Measurements from ENCODE around the gene CAPSL.

Gene CAPSL

GRCh38 chr5:35963381-35963843 lies 25.0 kb upstream of the CAPSL start:
- H3K4me3 ChIP-seq (ENCODE audit: low read depth, low read length), result no peak overlapping the region
- in situ Hi-C loops (cut with HindIII; ENCODE audit: low sequenced_read_pairs), result no loop called here
- no peak for DNase-seq (ENCODE audit: low read depth)
- TF ChIP-seq CTCF (IDR thresholded peaks at IDR 0.05; ENCODE audit: low read depth, low read length, missing control alignments), result peak; percentile 29

DNA sequence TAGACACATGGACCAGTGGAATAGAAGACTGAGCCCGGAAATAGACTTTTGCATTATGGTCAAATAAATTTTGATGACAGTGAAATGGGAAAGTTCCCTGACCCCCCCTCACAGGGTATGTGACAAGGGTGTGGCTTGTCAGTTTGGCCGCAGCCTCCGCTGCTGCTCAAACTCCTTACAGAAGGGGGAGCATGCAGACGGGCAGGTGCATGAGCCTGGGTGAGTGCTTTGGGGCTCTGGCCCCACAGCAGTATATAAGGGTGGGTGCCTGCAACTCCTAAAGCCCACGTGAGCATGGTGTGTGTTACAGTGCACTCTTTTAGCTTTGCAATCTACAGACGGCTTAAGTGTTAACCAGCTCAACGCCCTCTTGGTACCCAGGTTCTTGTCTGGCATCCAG lies 21.9 kb upstream of the CAPSL start:
- no peak for DNase-seq (ENCODE audit: low read depth)
- no peak overlapping the region for H3K4me3 ChIP-seq (ENCODE audit: low read depth, low read length)
- in situ Hi-C loops (cut with HindIII; ENCODE audit: low sequenced_read_pairs), result no loop called here
- no peak for TF ChIP-seq CTCF (IDR thresholded peaks at IDR 0.05; ENCODE audit: low read depth, low read length, missing control alignments)

- no peak for TF ChIP-seq CTCF (IDR thresholded peaks at IDR 0.05; ENCODE audit: low read depth, low read length, missing control alignments)
- H3K4me3 ChIP-seq (ENCODE audit: low read depth, low read length), result no peak overlapping the region
- in situ Hi-C loops (cut with HindIII; ENCODE audit: low sequenced_read_pairs), result no loop called here
- DNase-seq (ENCODE audit: low read depth), result no peak
Observed at GRCh38 chr5:35956429-35956828, 18.0 kb upstream of the CAPSL start.

- TF ChIP-seq CTCF (IDR thresholded peaks at IDR 0.05; ENCODE audit: low read depth, low read length, missing control alignments), result no peak
- no peak for DNase-seq (ENCODE audit: low read depth)
- in situ Hi-C loops (cut with HindIII; ENCODE audit: low sequenced_read_pairs), result no loop called here
- no peak overlapping the region for H3K4me3 ChIP-seq (ENCODE audit: low read depth, low read length)
Observed at GRCh38 chr5:35954175-35954574, 15.8 kb upstream of the CAPSL start.

- DNase-seq (ENCODE audit: low read depth), result no peak
- in situ Hi-C loops (cut with HindIII; ENCODE audit: low sequenced_read_pairs), result no loop called here
- no peak overlapping the region for H3K4me3 ChIP-seq (ENCODE audit: low read depth, low read length)
- TF ChIP-seq CTCF (IDR thresholded peaks at IDR 0.05; ENCODE audit: low read depth, low read length, missing control alignments), result no peak
Observed at GRCh38 chr5:35947085-35947484, 8.7 kb upstream of the CAPSL start.

DNA sequence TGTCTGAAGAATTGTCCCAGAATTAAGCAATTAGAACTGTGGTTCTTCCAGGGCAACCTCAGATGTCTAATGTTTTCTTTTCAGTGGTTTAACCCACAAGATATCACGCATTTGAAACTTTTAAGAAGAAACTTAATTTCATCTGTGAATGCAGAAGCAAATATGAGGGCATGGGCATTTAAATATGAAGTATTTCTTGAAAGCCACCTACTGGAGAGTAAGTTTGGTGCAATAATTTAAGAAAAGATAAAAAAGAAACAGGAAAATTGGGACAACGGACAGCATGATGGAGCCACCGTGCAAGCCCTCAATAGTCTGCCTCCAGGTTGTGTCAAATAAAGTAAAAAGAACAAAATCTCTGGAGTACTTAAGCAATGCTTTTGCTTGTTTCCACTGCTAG lies 1.2 kb upstream of the CAPSL start:
- H3K4me3 ChIP-seq (ENCODE audit: low read depth, low read length), result no peak overlapping the region
- peak; percentile 3 for TF ChIP-seq CTCF (IDR thresholded peaks at IDR 0.05; ENCODE audit: low read depth, low read length, missing control alignments)
- in situ Hi-C loops (cut with HindIII; ENCODE audit: low sequenced_read_pairs), result no loop called here
- no peak for DNase-seq (ENCODE audit: low read depth)

Measured in astrocyte of the cerebellum (primary cell).